Liver (tissue), 9 donors: ENCODE results near the gene AQP6. TPM values are rescaled to one million over a fixed set of nuclear protein-coding genes. Genes with fewer than 3 reads are reported as not detected.

Source experiments
- DNase-seq: peaks from one replicate; pipeline ENCODE4 v3.0.0-alpha.2; 2017; ENCODE audit warnings: low spot score
- H3K27ac ChIP-seq, 2 donors: one replicate each; pipeline ENCODE4 v1.7.0; 2013; ENCODE audit warnings: inconsistent platforms in 2 of 2, low read length in 2 of 2, control low read depth in 1 of 2, low read depth in 1 of 2, mild to moderate bottlenecking in 1 of 2
- H3K27me3 ChIP-seq, 4 donors: one replicate each; pipeline versions ENCODE4 v1.6.1 to v1.7.0; 2013; ENCODE audit warnings: low read length in 3 of 4, inconsistent platforms in 1 of 4, mild to moderate bottlenecking in 1 of 4, moderate library complexity in 1 of 4; ENCODE audit not compliant: control insufficient read depth in 4 of 4, insufficient read depth in 4 of 4
- H3K36me3 ChIP-seq, 4 donors: one replicate each; pipeline versions ENCODE4 v1.6.1 to v1.7.0; 2013; ENCODE audit warnings: low read length in 3 of 4, mild to moderate bottlenecking in 3 of 4, low read depth in 1 of 4, moderate library complexity in 1 of 4; ENCODE audit not compliant: control insufficient read depth in 4 of 4, insufficient read depth in 3 of 4
- H3K4me1 ChIP-seq, 4 donors: one replicate each; pipeline versions ENCODE4 v1.6.1 to v1.7.0; 2013; ENCODE audit warnings: low read length in 3 of 4, mild to moderate bottlenecking in 3 of 4, moderate library complexity in 1 of 4; ENCODE audit not compliant: control insufficient read depth in 4 of 4, insufficient read depth in 4 of 4
- H3K4me3 ChIP-seq, 3 donors: one replicate each; pipeline versions ENCODE4 v1.6.1 to v1.7.0; 2013; ENCODE audit warnings: low read length in 3 of 3, control low read depth in 1 of 3, low read depth in 1 of 3, mild to moderate bottlenecking in 1 of 3
- H3K9ac ChIP-seq, 2 donors: one replicate each; pipeline ENCODE4 v1.7.0; 2013; ENCODE audit warnings: low read length in 2 of 2, mild to moderate bottlenecking in 2 of 2, moderate library complexity in 2 of 2, control low read depth in 1 of 2, low read depth in 1 of 2
- H3K9me3 ChIP-seq, 4 donors: one replicate each; pipeline versions ENCODE4 v1.6.1 to v1.7.0; 2013; ENCODE audit warnings: low read length in 3 of 4; ENCODE audit not compliant: control insufficient read depth in 4 of 4
- ATF3 ChIP-seq: IDR thresholded peaks from 2 replicates; pipeline ENCODE4 v1.6.1; 2016; ENCODE audit warnings: antibody characterized with exemption
- CTCF ChIP-seq: fragments of 150-350 bp; IDR thresholded peaks from 2 replicates; pipeline ENCODE4 v1.5.1; 2017; ENCODE audit warnings: improper control_type of control experiment, low read depth, low read length; ENCODE audit not compliant: missing input control
- EGR1 ChIP-seq, 2 donors: IDR thresholded peaks; 2 replicates each; pipeline ENCODE4 v1.6.1; 2016 to 2018; ENCODE audit warnings: antibody characterized with exemption in 2 of 2, low read depth in 2 of 2
- FOXA1 ChIP-seq: IDR thresholded peaks from 2 replicates; pipeline ENCODE4 v1.6.1; 2016; ENCODE audit warnings: antibody characterized with exemption
- FOXA2 ChIP-seq: IDR thresholded peaks from 2 replicates; pipeline ENCODE4 v1.6.1; 2016; ENCODE audit warnings: antibody characterized with exemption
- GABPA ChIP-seq, 2 donors: IDR thresholded peaks in 1 of 2; conservative IDR thresholded peaks in 1 of 2; 2 replicates each; pipeline ENCODE4 v1.6.1; 2016; ENCODE audit warnings: antibody characterized with exemption in 2 of 2, mild to moderate bottlenecking in 1 of 2, moderate library complexity in 1 of 2
- HNF4A ChIP-seq, 2 donors: conservative IDR thresholded peaks; 2 replicates each; pipeline ENCODE4 v1.6.1; 2016; ENCODE audit warnings: antibody characterized with exemption in 2 of 2, mild to moderate bottlenecking in 2 of 2
- HNF4G ChIP-seq: IDR thresholded peaks from 2 replicates; pipeline ENCODE4 v1.6.1; 2016; ENCODE audit warnings: antibody characterized with exemption
- JUND ChIP-seq, 2 donors: IDR thresholded peaks; 2 replicates each; pipeline ENCODE4 v1.6.1; 2016; ENCODE audit warnings: antibody characterized with exemption in 2 of 2
- RAD21 ChIP-seq, 2 donors: IDR thresholded peaks; 2 replicates each; pipeline ENCODE4 v1.6.1; 2016; ENCODE audit warnings: antibody characterized with exemption in 2 of 2, mild to moderate bottlenecking in 2 of 2
- SP1 ChIP-seq: IDR thresholded peaks from 2 replicates; pipeline ENCODE4 v1.6.1; 2018; ENCODE audit warnings: antibody characterized with exemption, mild to moderate bottlenecking
- WGBS: extraction: QIAGEN DNeasy Blood & Tissue Kit; methylation state at CpG from one replicate; pipeline ENCODE4 v1.1.7; 2013; 5-methylcytosine and 5-hydroxymethylcytosine counted together
- polyA plus RNA-seq, 2 donors: library from polyadenylated mRNA; stranded (reverse) in 1 of 2; unstranded in 1 of 2; fragments of 200-250 nt in 1 of 2; fragments of >200 nt in 1 of 2; fragmentation: Nextera tagmentation in 1 of 2; extraction: Ambion mirVana in 1 of 2; gene quantifications; one replicate each; pipeline versions ENCODE4 v1.2.1 to v1.2.3, GENCODE V29; 2013 to 2015
- total RNA-seq, 2 donors: library from RNA; depleted of rRNA; stranded (reverse); fragments of >200 nt; gene quantifications; one replicate each; pipeline ENCODE4 v1.2.3, GENCODE V29; 2014
- TF ChIP-seq, protein P1 (sequence below): IDR thresholded peaks from 2 replicates; pipeline ENCODE4 v1.6.1; 2016; ENCODE audit warnings: antibody characterized with exemption
- TF ChIP-seq, protein P2 (sequence below): IDR thresholded peaks from 2 replicates; pipeline ENCODE4 v1.6.1; 2016; ENCODE audit warnings: antibody characterized with exemption, mild to moderate bottlenecking
- TF ChIP-seq, protein P3 (sequence below): IDR thresholded peaks from 2 replicates; pipeline ENCODE4 v1.6.1; 2016; ENCODE audit warnings: antibody characterized with exemption
- donor health status: healthy.
- donor health status: healthy.
- donor health status: healthy.
- donor health status: healthy.
- donor health status: healthy.

AQP6 gene
- total and polyA plus RNA-seq, 4 donors: 0.05 to 0.11 TPM; not detected in 2

DNA sequence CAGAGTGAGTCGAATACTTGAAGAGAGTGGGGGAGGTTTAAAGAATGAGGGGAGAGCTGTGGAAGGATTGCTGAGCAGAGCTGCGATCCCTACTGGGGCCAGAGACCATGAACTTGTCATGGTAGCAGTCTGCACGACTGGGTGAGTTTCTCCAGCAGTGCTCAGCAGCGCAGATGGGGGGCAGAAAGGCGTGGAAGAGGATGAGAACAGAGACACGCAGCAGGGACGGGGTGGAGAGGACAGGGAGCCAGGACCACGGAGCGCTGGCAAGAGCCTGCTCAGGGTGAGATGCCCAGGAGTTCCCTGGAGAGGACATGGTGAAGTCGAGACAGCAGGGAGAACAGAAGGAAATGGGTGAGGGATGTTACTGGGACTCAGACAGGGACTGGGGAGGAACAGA is 2.1 kb upstream of the AQP6 start:
- Histone ChIP-seq H3K27ac (no peak overlapping the region), H3K4me3 (no peak overlapping the region), H3K27me3 (no peaks in the 10 kb centered on the region), H3K9me3 (no peaks in the 10 kb centered on the region), H3K9ac (no peak overlapping the region), H3K4me1 (peaks cover 8 to 41% (median 25%) of the 10 kb centered on the region in 4 donors), H3K36me3 (no peaks in the 10 kb centered on the region)
- no peak for DNase-seq
- TF ChIP-seq FOXA1: no peak
- TF ChIP-seq, protein P1, sequence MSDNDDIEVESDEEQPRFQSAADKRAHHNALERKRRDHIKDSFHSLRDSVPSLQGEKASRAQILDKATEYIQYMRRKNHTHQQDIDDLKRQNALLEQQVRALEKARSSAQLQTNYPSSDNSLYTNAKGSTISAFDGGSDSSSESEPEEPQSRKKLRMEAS: no peak
- TF ChIP-seq, protein P2, sequence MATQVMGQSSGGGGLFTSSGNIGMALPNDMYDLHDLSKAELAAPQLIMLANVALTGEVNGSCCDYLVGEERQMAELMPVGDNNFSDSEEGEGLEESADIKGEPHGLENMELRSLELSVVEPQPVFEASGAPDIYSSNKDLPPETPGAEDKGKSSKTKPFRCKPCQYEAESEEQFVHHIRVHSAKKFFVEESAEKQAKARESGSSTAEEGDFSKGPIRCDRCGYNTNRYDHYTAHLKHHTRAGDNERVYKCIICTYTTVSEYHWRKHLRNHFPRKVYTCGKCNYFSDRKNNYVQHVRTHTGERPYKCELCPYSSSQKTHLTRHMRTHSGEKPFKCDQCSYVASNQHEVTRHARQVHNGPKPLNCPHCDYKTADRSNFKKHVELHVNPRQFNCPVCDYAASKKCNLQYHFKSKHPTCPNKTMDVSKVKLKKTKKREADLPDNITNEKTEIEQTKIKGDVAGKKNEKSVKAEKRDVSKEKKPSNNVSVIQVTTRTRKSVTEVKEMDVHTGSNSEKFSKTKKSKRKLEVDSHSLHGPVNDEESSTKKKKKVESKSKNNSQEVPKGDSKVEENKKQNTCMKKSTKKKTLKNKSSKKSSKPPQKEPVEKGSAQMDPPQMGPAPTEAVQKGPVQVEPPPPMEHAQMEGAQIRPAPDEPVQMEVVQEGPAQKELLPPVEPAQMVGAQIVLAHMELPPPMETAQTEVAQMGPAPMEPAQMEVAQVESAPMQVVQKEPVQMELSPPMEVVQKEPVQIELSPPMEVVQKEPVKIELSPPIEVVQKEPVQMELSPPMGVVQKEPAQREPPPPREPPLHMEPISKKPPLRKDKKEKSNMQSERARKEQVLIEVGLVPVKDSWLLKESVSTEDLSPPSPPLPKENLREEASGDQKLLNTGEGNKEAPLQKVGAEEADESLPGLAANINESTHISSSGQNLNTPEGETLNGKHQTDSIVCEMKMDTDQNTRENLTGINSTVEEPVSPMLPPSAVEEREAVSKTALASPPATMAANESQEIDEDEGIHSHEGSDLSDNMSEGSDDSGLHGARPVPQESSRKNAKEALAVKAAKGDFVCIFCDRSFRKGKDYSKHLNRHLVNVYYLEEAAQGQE: no peak
- TF ChIP-seq CTCF: no peak
- no peak for TF ChIP-seq EGR1 (IDR thresholded peaks at IDR 0.05; ENCODE audit: low read depth in 2 of 2)
- TF ChIP-seq JUND (IDR thresholded peaks at IDR 0.05): no peak
- TF ChIP-seq, protein P3, sequence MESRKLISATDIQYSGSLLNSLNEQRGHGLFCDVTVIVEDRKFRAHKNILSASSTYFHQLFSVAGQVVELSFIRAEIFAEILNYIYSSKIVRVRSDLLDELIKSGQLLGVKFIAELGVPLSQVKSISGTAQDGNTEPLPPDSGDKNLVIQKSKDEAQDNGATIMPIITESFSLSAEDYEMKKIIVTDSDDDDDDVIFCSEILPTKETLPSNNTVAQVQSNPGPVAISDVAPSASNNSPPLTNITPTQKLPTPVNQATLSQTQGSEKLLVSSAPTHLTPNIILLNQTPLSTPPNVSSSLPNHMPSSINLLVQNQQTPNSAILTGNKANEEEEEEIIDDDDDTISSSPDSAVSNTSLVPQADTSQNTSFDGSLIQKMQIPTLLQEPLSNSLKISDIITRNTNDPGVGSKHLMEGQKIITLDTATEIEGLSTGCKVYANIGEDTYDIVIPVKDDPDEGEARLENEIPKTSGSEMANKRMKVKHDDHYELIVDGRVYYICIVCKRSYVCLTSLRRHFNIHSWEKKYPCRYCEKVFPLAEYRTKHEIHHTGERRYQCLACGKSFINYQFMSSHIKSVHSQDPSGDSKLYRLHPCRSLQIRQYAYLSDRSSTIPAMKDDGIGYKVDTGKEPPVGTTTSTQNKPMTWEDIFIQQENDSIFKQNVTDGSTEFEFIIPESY: no peak
- TF ChIP-seq GABPA (IDR thresholded peaks at IDR 0.05 in 1 of 2, conservative IDR thresholded peaks at IDR 0.05 in 1 of 2): no peak
- 81% methylated on average over 10 of the region's 10 CpGs for WGBS

DNA sequence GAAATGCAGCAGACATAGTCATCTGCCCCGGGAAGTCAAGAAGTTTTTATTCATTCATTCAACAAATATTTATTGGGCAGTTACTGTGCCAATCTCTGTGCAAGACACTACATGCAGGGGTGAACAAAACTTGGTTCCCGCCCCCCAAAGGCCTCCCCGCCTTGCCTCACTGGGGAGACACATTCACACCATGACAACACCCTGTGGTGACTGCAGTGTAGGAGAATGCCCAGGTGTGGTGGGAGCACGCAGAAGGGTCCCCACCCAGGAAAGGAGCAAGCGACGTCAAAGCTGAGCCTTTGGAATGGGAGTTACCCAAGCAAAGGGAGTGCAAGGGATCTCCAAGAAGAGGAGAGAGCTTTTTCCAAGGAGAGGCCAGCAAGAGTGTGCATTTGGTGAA is 1.6 kb upstream of the AQP6 start:
- Histone ChIP-seq H3K9ac (no peak overlapping the region), H3K27ac (no peak overlapping the region), H3K9me3 (no peaks in the 10 kb centered on the region), H3K4me1 (peaks cover 8 to 41% (median 25%) of the 10 kb centered on the region in 4 donors), H3K27me3 (no peaks in the 10 kb centered on the region), H3K4me3 (no peak overlapping the region), H3K36me3 (no peaks in the 10 kb centered on the region)
- no peak for DNase-seq
- 87% methylated on average over 6 of the region's 6 CpGs for WGBS
- no peak for TF ChIP-seq FOXA1
- no peak for TF ChIP-seq HNF4G
- no peak for TF ChIP-seq FOXA2
- TF ChIP-seq, protein P2: no peak
- no peak for TF ChIP-seq ATF3
- no peak for TF ChIP-seq HNF4A (conservative IDR thresholded peaks at IDR 0.05)
- no peak for TF ChIP-seq SP1
- no peak for TF ChIP-seq EGR1 (IDR thresholded peaks at IDR 0.05; ENCODE audit: low read depth in 2 of 2)
- TF ChIP-seq, protein P3: no peak
- TF ChIP-seq, protein P1: no peak
- TF ChIP-seq CTCF: no peak
- TF ChIP-seq RAD21 (IDR thresholded peaks at IDR 0.05): no peak
